Measurements from ENCODE around the gene AGBL1. TPM values are rescaled to one million over a fixed set of nuclear protein-coding genes. Genes with fewer than 3 reads are reported as not detected.

AGBL1 gene
- total and polyA plus RNA-seq, 11 donors, result under 0.01 to 0.08 (median 0.02) TPM; not detected in 8

- Histone ChIP-seq H3K27ac (no peak overlapping the region), H3K27me3 (no peaks in the 10 kb centered on the region), H3K4me1 (no peaks in the 10 kb centered on the region), H3K9me3 (no peaks in the 10 kb centered on the region), H3K36me3 (no peaks in the 10 kb centered on the region), H3K4me3 (no peak overlapping the region)
- intact Hi-C loops (cut with DNase I), result no loop called here
- DNase-seq (no peak), ATAC-seq (no peak)
- no peak for TF ChIP-seq POLR2A (IDR thresholded peaks at IDR 0.05)
- TF ChIP-seq CTCF (IDR thresholded peaks at IDR 0.05), result no peak
- WGBS, 4 donors, result 81 to 88% (median 86%) methylated on average over 15 of the region's 15 CpGs
Observed at GRCh38 chr15:86247249-86247955, 167.7 kb downstream of the AGBL1 start.

GRCh38 chr15:86255247-86255646, 175.6 kb downstream of the AGBL1 start:
- Histone ChIP-seq H3K27me3 (peaks cover 0 to 4% (median 0%) of the 10 kb centered on the region in 9 donors), H3K4me3 (no peak overlapping the region), H3K27ac (no peak overlapping the region), H3K36me3 (no peaks in the 10 kb centered on the region), H3K9me3 (no peaks in the 10 kb centered on the region), H3K4me1 (no peaks in the 10 kb centered on the region)
- DNase-seq (no peak), ATAC-seq (no peak)
- 68 to 94% (median 76%) methylated on average over 2 of the region's 2 CpGs for WGBS, 4 donors
- intact Hi-C loops (cut with DNase I), result no loop called here
- TF ChIP-seq CTCF (IDR thresholded peaks at IDR 0.05), result no peak
- TF ChIP-seq POLR2A (IDR thresholded peaks at IDR 0.05), result no peak

GRCh38 chr15:86256628-86257027, 177.0 kb downstream of the AGBL1 start:
- Histone ChIP-seq H3K9me3 (no peaks in the 10 kb centered on the region), H3K4me1 (no peaks in the 10 kb centered on the region), H3K27me3 (peaks cover 0 to 4% (median 0%) of the 10 kb centered on the region in 9 donors), H3K36me3 (no peaks in the 10 kb centered on the region), H3K4me3 (no peak overlapping the region), H3K27ac (no peak overlapping the region)
- ATAC-seq (no peak), DNase-seq (no peak)
- TF ChIP-seq CTCF (IDR thresholded peaks at IDR 0.05) (no peak), POLR2A (IDR thresholded peaks at IDR 0.05) (no peak)
- 73 to 81% (median 76%) methylated on average over 6 of the region's 6 CpGs for WGBS, 4 donors
- intact Hi-C loops (cut with DNase I), result no loop called here

- TF ChIP-seq CTCF (IDR thresholded peaks at IDR 0.05), result no peak
- no peak for TF ChIP-seq POLR2A (IDR thresholded peaks at IDR 0.05)
- H3K4me1 ChIP-seq, result no peaks in the 10 kb centered on the region
- H3K4me3 ChIP-seq, result no peak overlapping the region
- H3K27ac ChIP-seq, result no peak overlapping the region
- 40 to 49% (median 42%) methylated on average over 5 of the region's 5 CpGs for WGBS, 4 donors
- H3K9me3 ChIP-seq, result no peaks in the 10 kb centered on the region
- no peak for ATAC-seq
- H3K36me3 ChIP-seq, result no peaks in the 10 kb centered on the region
- intact Hi-C loops (cut with DNase I), result no loop called here
- DNase-seq, result no peak
- peaks cover 0 to 18% (median 0%) of the 10 kb centered on the region in 9 donors for H3K27me3 ChIP-seq
Observed at GRCh38 chr15:86259589-86259988, 179.9 kb downstream of the AGBL1 start.

Measured in heart left ventricle (tissue), 16 donors.